ENCODE data around the gene CELF4.

The CELF4 gene

GRCh38 chr18:37545461-37546271 lies 19.9 kb downstream of the CELF4 start:
- no peak for DNase-seq

DNA sequence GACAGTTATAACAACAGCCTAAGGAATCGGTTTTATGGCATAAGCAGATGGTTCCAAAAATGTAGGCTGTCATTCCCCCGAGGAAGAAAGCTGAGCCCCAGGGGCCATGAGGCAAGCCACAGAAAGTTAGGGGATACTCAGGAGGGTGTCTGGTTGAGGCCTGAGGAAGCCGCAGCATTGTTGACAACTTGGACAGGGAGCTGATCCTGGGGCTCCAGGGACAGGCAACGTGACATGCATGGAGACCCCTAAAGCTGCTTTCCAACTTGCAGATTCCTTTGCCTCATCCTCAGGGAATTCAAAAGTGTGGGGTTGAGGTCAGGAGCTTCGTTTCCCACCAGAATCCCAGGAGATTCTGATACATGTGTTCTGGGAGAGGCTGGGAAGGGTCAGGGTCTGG lies 20.9 kb downstream of the CELF4 start:
- DNase-seq: no peak

DNA sequence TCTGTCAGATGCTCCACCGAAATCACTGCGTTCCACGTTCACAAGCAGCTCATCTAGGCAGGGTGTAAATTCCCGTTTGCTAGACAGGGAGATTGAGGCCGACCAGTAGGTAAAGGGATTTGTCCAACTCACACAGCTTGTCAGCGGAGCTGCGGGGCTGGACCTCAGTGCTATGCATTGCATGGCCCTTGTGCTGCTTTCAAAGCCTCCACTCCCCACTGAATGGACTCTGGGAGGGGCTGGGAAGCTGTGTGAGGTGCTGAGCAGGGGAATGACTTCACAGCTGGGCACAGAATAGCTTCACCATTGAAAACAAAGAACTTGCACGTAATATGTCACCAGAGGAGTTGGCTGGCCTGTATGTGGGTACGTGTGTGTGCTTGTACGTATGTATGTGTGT lies 21.4 kb downstream of the CELF4 start:
- DNase-seq: no peak

- DNase-seq: no peak
These were observed 22.3 kb downstream of the CELF4 start for GRCh38 chr18:37543321-37543720.

DNA sequence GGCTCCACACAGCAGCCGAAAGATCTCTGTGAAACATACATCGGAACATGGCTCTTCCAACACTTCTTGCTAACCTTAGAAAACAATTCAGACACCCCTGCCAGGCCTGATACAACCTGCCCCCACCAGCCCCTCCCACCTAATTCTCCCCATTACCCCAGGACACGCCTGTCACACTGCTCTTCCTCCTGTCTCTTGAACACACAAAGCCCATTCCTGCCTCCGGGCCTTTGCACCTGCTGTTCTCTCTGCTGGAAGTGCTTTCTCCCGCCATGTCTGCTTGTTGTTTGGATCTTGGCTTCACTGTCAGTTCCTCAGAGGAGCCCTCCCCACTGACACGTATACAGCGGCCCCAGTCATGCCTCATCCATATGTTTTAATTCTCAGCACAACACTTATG lies 24.1 kb downstream of the CELF4 start:
- no peak for DNase-seq

DNA sequence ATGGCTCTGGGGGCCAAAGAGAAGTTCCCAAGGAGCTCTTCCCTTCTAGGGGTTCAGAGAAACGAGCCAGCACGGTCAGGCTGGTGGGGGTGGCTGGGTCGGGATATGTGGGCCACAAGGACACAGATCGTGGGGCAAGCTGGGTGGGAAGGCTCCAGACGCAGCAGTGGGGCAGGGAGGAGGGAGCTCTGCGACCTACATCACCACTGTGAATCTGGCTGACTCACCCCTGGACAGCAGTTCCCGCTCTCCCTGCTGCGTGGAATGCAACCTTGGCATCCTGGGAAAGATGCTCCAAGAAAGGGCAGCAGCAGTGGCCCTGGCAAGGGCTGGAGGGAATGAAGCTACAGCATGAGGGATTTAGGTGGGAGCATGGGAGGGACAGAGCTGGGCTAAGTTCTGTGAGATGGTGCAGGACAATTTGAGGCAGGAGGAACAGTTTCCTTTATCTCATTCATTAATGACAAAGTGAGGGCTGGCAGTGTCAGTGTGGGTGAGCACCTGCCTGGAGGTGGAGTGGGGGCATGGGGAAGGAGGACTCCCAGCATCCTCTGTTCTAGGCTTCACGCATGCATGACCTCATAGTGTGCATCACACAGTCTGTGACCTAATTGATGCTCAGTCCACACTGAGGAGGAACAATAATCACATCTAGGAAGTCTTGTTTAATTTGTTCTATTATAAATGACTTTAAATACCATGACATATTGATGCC lies 25.0 kb downstream of the CELF4 start:
- DNase-seq: no peak

- DNase-seq: no peak
These were observed 26.4 kb downstream of the CELF4 start for GRCh38 chr18:37539236-37539635.

- no peak for DNase-seq
These were observed 26.9 kb downstream of the CELF4 start for GRCh38 chr18:37538526-37539205.

- peak; percentile 79 for DNase-seq
These were observed 27.6 kb downstream of the CELF4 start for GRCh38 chr18:37537868-37538525.

- no peak for DNase-seq
These were observed 28.9 kb downstream of the CELF4 start for GRCh38 chr18:37536656-37537055.

- no peak for DNase-seq
These were observed 29.6 kb downstream of the CELF4 start for GRCh38 chr18:37535968-37536367.

- no peak for DNase-seq
These were observed 31.0 kb downstream of the CELF4 start for GRCh38 chr18:37534627-37535026.

DNA sequence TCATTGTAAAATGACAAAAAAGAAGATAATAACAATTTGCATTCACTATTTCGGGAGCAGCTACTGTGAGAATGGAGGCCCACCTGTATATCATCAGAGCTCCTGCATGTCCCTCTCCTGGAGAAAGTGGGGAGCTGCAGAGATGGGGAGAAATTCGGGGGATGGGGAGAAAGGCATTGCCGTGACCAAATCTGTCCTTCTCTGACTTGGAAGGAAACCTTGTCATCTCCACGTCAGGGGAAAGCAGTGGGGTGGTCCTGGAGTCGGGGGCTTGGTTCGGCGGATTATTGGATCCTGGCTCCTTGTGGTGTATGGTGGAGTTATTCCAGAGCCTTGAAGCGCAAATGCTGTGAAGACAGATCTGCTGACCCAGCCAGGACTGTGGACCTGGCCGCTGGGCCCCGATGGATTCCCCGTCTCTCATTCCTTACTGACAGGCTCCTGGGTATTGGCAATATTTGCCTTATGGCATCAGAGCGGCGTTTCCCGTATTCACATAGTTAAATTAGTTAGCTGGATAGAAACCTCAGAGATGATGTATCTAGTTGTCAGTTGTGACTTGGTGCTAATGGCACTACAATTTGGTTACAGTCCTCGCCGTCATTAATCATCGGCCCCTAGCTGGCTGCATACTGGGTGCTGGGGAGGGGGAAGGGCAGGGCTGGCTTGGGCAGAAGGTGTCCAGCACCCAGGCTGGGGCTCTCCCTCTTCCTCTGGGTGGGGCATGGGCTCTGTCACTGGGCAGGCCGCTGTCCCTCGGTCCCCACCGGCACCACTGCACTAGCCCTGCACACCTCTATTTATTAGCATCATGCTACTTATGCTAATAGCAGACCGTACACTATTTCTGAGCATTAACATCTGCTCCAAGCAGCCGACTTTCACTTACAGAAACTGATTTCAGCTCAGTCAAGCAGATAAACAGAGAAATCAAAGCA lies 31.7 kb downstream of the CELF4 start:
- no peak for DNase-seq

- DNase-seq: no peak
These were observed 32.7 kb downstream of the CELF4 start for GRCh38 chr18:37532917-37533316.

DNA sequence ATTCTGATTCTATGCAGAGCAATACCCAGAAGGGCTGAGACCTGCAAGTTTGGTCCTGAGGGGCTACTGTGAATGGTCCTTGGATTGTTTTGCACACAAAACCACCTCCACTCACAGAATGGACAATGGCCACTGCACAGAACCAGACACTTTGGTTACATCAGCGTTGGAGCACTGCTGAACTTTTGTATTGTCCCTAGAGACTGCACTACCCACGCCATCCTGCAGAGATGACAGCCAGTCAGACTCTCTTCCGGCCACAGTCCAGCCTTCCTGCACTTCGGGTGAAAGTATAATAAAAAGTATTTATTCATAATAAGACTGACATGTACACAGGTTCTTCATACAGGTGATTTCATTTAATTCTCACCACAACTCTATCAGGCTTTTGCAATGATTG lies 35.7 kb downstream of the CELF4 start:
- no peak for DNase-seq

DNA sequence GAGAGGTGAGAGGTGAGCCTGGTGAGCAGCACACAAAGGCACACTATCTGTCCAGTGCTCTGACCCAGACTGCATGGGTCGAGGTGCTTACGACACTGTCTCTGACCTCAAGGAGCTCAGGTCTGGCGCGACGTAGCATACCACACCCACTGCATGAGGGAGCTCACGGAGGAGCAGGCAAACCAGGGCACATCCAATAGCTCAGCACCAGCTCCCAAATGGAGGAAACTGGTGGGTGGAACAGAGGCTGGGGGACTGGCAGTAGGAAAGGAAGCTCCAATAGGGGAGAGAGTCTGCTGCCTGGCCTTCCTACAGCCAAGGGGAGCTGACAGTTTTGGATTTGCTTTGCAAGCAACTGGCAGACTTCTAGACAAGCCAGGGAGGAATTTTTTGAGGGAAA lies 36.3 kb downstream of the CELF4 start:
- no peak for DNase-seq

DNA sequence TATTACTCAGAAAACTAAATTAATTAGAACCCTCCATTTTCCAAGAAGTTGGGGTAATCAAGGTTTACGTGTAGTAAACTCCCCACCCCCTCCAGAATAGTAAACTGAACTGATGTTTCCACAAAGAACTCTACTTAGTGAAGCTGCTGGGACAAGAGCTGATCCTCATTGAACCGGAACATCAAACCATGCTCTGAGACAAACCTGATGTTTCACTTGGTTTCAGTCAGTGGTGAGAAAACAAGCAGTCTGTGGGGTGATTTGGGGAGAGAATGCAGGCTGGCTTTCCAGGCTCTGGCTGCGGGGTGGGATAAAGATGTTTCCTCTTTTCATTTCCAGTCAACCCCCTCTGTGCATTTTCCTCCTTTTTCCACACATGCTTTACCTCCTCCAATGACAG lies 38.2 kb downstream of the CELF4 start:
- DNase-seq: no peak

DNA sequence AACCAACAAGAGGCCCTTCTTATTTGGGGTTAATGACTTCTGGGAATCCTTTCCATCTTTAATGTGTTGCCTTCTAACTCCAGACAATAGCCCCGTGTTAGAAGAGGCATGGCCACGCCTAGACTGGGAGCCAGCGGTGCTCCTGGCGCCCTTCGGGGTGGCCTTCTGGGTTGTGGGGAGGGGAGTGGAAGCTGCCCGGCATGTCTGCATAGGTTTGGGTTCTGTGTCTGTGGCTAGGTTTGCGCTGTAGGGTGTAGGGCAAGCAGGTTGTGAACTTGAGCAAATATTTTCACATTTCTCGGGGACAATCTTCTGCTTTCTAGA lies 40.4 kb downstream of the CELF4 start:
- DNase-seq: no peak

GRCh38 chr18:37524498-37525261 lies 40.9 kb downstream of the CELF4 start:
- no peak for DNase-seq

GRCh38 chr18:37524139-37524497 lies 41.5 kb downstream of the CELF4 start:
- DNase-seq: no peak

All from stimulated activated CD8-positive, alpha-beta memory T cell treated with anti-CD3 and anti-CD28 coated beads, Interleukin-4, amount 100 ng/mL, for 48 hours (primary cell).